Upper lobe of right lung (tissue), 1 donor: Measurements from ENCODE around the gene EPYC. TPM values are rescaled to one million over a fixed set of nuclear protein-coding genes. Genes with fewer than 3 reads are reported as not detected.

ENCODE experiments used
- ATAC-seq: fragments of 200-7000 bp; cut with Tn5 transposase; one replicate; pipeline ENCODE4 v1.9.1; 2020; ENCODE audit warnings: mild to moderate bottlenecking, moderate library complexity
- DNase-seq: peaks from one replicate; pipeline ENCODE4 v3.0.0-alpha.2; 2020
- H3K27ac ChIP-seq: fragments of 200-600 bp; one replicate; pipeline ENCODE4 v1.8.0; 2022
- H3K27me3 ChIP-seq: fragments of 200-600 bp; one replicate; pipeline ENCODE4 v1.8.0; 2022; ENCODE audit warnings: mild to moderate bottlenecking
- H3K36me3 ChIP-seq: fragments of 200-600 bp; one replicate; pipeline ENCODE4 v1.8.0; 2022
- H3K4me1 ChIP-seq: fragments of 200-600 bp; one replicate; pipeline ENCODE4 v1.8.0; 2022
- H3K4me3 ChIP-seq: fragments of 200-600 bp; one replicate; pipeline ENCODE4 v1.8.0; 2022; ENCODE audit warnings: mild to moderate bottlenecking
- H3K9me3 ChIP-seq: fragments of 200-600 bp; one replicate; pipeline ENCODE4 v1.8.0; 2022
- CTCF ChIP-seq: fragments of 200-600 bp; IDR thresholded peaks from one replicate; pipeline ENCODE4 v1.8.0; 2022; ENCODE audit warnings: antibody characterized with exemption
- intact Hi-C: fragments of 100-400 bp; cut with DNase I; formaldehyde crosslinking; loops from one replicate; pipeline ENCODE4 v1.11.0; 2022
- total RNA-seq: library from RNA; stranded (reverse); fragmentation: NEBNext Ultra II Directional; extraction: Animal tissue kit (Norgen Biotek cat#: 25700); gene quantifications from one replicate; pipeline ENCODE4 v1.2.1, GENCODE V29; 2021
- donor health status: DM: no; HTN: yes; CAD: no; lungs with severe emphysema.

Gene EPYC
- total RNA-seq, 1 donor from 2014 or later = not detected

GRCh38 chr12:90921536-90921935 lies 83.2 kb downstream of the EPYC start:
- intact Hi-C loops = no loop called here
- ATAC-seq = no peak
- Histone ChIP-seq H3K27me3 (no peaks in the 10 kb centered on the region), H3K4me1 (peaks cover 4% of the 10 kb centered on the region), H3K9me3 (no peaks in the 10 kb centered on the region), H3K27ac (no peak overlapping the region), H3K4me3 (no peak overlapping the region), H3K36me3 (no peaks in the 10 kb centered on the region)
- DNase-seq = no peak
- TF ChIP-seq CTCF = no peak

DNA sequence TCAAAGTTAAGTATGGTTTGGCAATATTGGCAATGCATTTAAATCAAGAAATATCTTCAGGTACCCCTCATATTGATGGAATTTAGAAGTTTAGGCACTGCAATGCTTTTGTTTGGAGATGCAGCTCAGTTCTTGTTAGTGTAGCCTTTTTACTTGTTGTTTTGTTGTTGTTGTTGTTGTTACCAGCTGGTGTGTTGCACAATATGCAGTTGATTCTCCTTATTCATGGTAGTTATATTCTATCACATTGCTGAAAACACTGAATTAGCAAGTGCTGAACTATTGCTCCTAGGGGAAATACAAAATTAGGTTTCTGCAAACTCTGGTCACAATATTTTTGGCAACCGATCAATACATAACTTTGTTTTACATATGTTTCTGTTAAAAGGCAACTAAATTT lies 84.5 kb downstream of the EPYC start:
- no peaks in the 10 kb centered on the region for H3K36me3 ChIP-seq
- H3K27ac ChIP-seq = no peak overlapping the region
- no peak overlapping the region for H3K4me3 ChIP-seq
- intact Hi-C loops = no loop called here
- H3K27me3 ChIP-seq = no peaks in the 10 kb centered on the region
- ATAC-seq (no peak), DNase-seq (no peak)
- no peak for TF ChIP-seq CTCF
- H3K9me3 ChIP-seq = no peaks in the 10 kb centered on the region
- H3K4me1 ChIP-seq = peaks cover 4% of the 10 kb centered on the region

DNA sequence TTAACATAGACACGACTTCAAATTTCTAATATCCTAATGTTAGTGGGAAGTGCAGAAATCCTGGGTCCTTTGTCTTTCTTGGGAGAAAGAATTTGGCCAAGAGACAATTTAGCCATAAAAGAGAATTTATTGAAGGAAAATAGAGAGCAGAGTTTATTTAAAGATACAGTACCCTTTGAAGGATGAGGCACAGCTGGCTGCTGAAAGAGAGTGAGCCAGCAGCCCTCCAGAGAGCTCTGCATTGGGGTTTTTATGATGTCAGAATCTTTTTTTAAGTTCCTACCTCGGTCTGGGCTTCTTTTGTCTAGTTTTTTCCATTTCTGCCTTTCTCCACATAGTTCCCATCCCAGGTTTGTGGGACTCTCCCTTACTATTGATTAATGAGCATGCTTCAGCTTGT lies 87.3 kb downstream of the EPYC start:
- no peak for ATAC-seq
- H3K9me3 ChIP-seq = no peaks in the 10 kb centered on the region
- H3K27ac ChIP-seq = no peak overlapping the region
- no peaks in the 10 kb centered on the region for H3K36me3 ChIP-seq
- intact Hi-C loops = no loop called here
- peaks cover 4% of the 10 kb centered on the region for H3K4me1 ChIP-seq
- H3K27me3 ChIP-seq = no peaks in the 10 kb centered on the region
- no peak for DNase-seq
- no peak for TF ChIP-seq CTCF
- no peak overlapping the region for H3K4me3 ChIP-seq

- Histone ChIP-seq H3K4me1 (peaks cover under 1% of the 10 kb centered on the region), H3K36me3 (no peaks in the 10 kb centered on the region), H3K27ac (no peak overlapping the region), H3K4me3 (no peak overlapping the region), H3K27me3 (no peaks in the 10 kb centered on the region), H3K9me3 (no peaks in the 10 kb centered on the region)
- ATAC-seq = no peak
- DNase-seq = no peak
- no peak for TF ChIP-seq CTCF
- intact Hi-C loops = no loop called here
Observed at GRCh38 chr12:90916516-90916915, 88.3 kb downstream of the EPYC start.

GRCh38 chr12:90915353-90915752 lies 89.4 kb downstream of the EPYC start:
- Histone ChIP-seq H3K9me3 (no peaks in the 10 kb centered on the region), H3K27ac (no peak overlapping the region), H3K36me3 (no peaks in the 10 kb centered on the region), H3K4me3 (no peak overlapping the region), H3K27me3 (no peaks in the 10 kb centered on the region), H3K4me1 (no peaks in the 10 kb centered on the region)
- TF ChIP-seq CTCF = no peak
- intact Hi-C loops = no loop called here
- DNase-seq (no peak), ATAC-seq (no peak)

Other genes with a start within 250 kb of the EPYC start
- gene CCER1, start 49.8 kb downstream of the EPYC start, total RNA-seq = not detected
- not detected for gene KERA, start 53.1 kb upstream of the EPYC start, total RNA-seq
- gene LUM, start 106.5 kb upstream of the EPYC start, total RNA-seq = 361 TPM
- 753 TPM for gene DCN, start 177.8 kb upstream of the EPYC start, total RNA-seq